Astrocyte of the cerebellum (primary cell): ENCODE measurements around the gene SLC23A1.

ENCODE experiments used
- DNase-seq: peaks from one replicate; pipeline ENCODE4 v3.0.0-alpha.2; 2011; ENCODE audit warnings: low read depth
- H3K4me3 ChIP-seq: 2 replicates; pipeline ENCODE4 v1.5.1; 2011; ENCODE audit warnings: mild to moderate bottlenecking, low read depth, low read length, moderate library complexity
- CTCF ChIP-seq: IDR thresholded peaks from 2 replicates; pipeline ENCODE4 v1.5.1; 2012; ENCODE audit warnings: low read length, low read depth, moderate library complexity, mild to moderate bottlenecking; ENCODE audit errors: missing control alignments
- in situ Hi-C: cut with HindIII; loops from 2 replicates; pipeline ENCODE4 v1.10.0; 2017; ENCODE audit warnings: low sequenced_read_pairs

SLC23A1 gene

GRCh38 chr5:139342423-139342723 lies 40.7 kb downstream of the SLC23A1 start:
- TF ChIP-seq CTCF: no peak
- peak overlapping the region; percentile 100 for H3K4me3 ChIP-seq
- no peak for DNase-seq
- in situ Hi-C loops: no loop called here

GRCh38 chr5:139341689-139342422 lies 41.2 kb downstream of the SLC23A1 start, which contains the start of gene PAIP2:
PAIP2 (plus strand) TSS chr5:139341854; CDS start chr5:139363785, 21,931 bp downstream.
- peak within 1 kb of the TSS; percentile 100 for H3K4me3 ChIP-seq
- in situ Hi-C loops: no loop called here
- peak; percentile 76 for TF ChIP-seq CTCF
- peak; percentile 94 for DNase-seq

- in situ Hi-C loops: no loop called here
- peak overlapping the region; percentile 100 for H3K4me3 ChIP-seq
- TF ChIP-seq CTCF: no peak
- DNase-seq: no peak
Measured at GRCh38 chr5:139341187-139341688, 41.9 kb downstream of the SLC23A1 start.

GRCh38 chr5:139340051-139340450 lies 43.0 kb downstream of the SLC23A1 start:
- DNase-seq: no peak
- no peak overlapping the region for H3K4me3 ChIP-seq
- no peak for TF ChIP-seq CTCF
- in situ Hi-C loops: no loop called here

GRCh38 chr5:139335811-139336210 lies 47.3 kb downstream of the SLC23A1 start:
- H3K4me3 ChIP-seq: no peak overlapping the region
- in situ Hi-C loops: no loop called here
- TF ChIP-seq CTCF: no peak
- DNase-seq: no peak
